ENCODE data around the gene MBD3L4.
"Not testable (repeated sequence)": the region's sequence is repeated elsewhere in the genome, so short reads cannot be mapped to it uniquely, and the experiment has no call there.

Gene MBD3L4

GRCh38 chr19:7040079-7040478, at the start of gene MBD3L4:
MBD3L4 (minus strand) TSS chr19:7040179; CDS start chr19:7040144, 35 bp downstream.
- DNase-seq (ENCODE audit: low read depth); H3K4me3 ChIP-seq (ENCODE audit: low read depth, low read length): not testable (repeated sequence)

- TF ChIP-seq CTCF (IDR thresholded peaks at IDR 0.05; ENCODE audit: control insufficient read depth, extremely low read depth, insufficient read depth): no peak
- no peak overlapping the region for H3K4me3 ChIP-seq (ENCODE audit: low read depth, low read length)
- DNase-seq (ENCODE audit: low read depth): no peak
These were observed 49.0 kb upstream of the MBD3L4 start for GRCh38 chr19:7088999-7089398.

GRCh38 chr19:7083076-7083956, 43.3 kb upstream of the MBD3L4 start:
- TF ChIP-seq CTCF (IDR thresholded peaks at IDR 0.05; ENCODE audit: control insufficient read depth, extremely low read depth, insufficient read depth): no peak
- H3K4me3 ChIP-seq (ENCODE audit: low read depth, low read length): no peak overlapping the region
- no peak for DNase-seq (ENCODE audit: low read depth)

- DNase-seq (ENCODE audit: low read depth): no peak
- TF ChIP-seq CTCF (IDR thresholded peaks at IDR 0.05; ENCODE audit: control insufficient read depth, extremely low read depth, insufficient read depth): no peak
- no peak overlapping the region for H3K4me3 ChIP-seq (ENCODE audit: low read depth, low read length)
These were observed 38.0 kb upstream of the MBD3L4 start for GRCh38 chr19:7078008-7078407.

GRCh38 chr19:7076151-7076550, 36.2 kb upstream of the MBD3L4 start:
- no peak overlapping the region for H3K4me3 ChIP-seq (ENCODE audit: low read depth, low read length)
- TF ChIP-seq CTCF (IDR thresholded peaks at IDR 0.05; ENCODE audit: control insufficient read depth, extremely low read depth, insufficient read depth): no peak
- DNase-seq (ENCODE audit: low read depth): no peak

- TF ChIP-seq CTCF (IDR thresholded peaks at IDR 0.05; ENCODE audit: control insufficient read depth, extremely low read depth, insufficient read depth): no peak
- H3K4me3 ChIP-seq (ENCODE audit: low read depth, low read length): no peak overlapping the region
- DNase-seq (ENCODE audit: low read depth): no peak
These were observed 34.8 kb upstream of the MBD3L4 start for GRCh38 chr19:7074705-7075282.

GRCh38 chr19:7072541-7072940, 32.6 kb upstream of the MBD3L4 start:
- no peak for TF ChIP-seq CTCF (IDR thresholded peaks at IDR 0.05; ENCODE audit: control insufficient read depth, extremely low read depth, insufficient read depth)
- DNase-seq (ENCODE audit: low read depth): no peak
- no peak overlapping the region for H3K4me3 ChIP-seq (ENCODE audit: low read depth, low read length)
